ENCODE measurements around the gene TTC7B.

The TTC7B gene

DNA sequence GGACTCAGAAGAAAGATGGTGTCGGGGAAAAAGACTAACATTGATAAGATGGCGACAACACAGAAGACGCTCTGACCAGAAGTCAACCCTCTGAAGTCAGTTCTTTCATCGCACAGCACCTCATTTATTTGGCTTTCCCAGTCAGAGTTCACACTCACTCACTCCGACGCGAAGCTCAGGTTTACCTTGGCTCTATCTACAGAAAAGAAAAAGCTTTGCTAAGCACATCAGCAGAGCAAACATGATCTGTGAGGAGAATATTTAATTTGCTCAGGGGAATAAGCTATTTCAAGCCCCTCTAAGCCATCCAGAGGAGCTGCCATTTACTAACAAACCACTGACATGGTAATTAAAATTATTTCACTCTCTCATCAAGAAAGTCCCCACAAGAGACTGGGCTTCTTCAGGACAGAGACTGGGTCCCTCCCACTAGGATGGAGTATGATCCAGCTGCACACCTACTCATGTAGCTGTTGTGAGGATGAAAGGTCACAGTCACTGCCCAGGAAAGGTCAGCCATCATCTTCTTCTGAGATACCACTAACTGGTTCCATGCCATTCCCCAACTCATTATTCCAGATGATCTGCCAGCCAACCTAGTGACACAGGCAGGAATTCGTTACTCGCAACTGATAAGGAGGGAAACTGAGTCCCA, 111.4 kb downstream of the TTC7B start:
- TF ChIP-seq, protein P1, sequence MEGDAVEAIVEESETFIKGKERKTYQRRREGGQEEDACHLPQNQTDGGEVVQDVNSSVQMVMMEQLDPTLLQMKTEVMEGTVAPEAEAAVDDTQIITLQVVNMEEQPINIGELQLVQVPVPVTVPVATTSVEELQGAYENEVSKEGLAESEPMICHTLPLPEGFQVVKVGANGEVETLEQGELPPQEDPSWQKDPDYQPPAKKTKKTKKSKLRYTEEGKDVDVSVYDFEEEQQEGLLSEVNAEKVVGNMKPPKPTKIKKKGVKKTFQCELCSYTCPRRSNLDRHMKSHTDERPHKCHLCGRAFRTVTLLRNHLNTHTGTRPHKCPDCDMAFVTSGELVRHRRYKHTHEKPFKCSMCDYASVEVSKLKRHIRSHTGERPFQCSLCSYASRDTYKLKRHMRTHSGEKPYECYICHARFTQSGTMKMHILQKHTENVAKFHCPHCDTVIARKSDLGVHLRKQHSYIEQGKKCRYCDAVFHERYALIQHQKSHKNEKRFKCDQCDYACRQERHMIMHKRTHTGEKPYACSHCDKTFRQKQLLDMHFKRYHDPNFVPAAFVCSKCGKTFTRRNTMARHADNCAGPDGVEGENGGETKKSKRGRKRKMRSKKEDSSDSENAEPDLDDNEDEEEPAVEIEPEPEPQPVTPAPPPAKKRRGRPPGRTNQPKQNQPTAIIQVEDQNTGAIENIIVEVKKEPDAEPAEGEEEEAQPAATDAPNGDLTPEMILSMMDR (IDR thresholded peaks at IDR 0.05), result no peak
- no peak overlapping the region for H3K27ac ChIP-seq

DNA sequence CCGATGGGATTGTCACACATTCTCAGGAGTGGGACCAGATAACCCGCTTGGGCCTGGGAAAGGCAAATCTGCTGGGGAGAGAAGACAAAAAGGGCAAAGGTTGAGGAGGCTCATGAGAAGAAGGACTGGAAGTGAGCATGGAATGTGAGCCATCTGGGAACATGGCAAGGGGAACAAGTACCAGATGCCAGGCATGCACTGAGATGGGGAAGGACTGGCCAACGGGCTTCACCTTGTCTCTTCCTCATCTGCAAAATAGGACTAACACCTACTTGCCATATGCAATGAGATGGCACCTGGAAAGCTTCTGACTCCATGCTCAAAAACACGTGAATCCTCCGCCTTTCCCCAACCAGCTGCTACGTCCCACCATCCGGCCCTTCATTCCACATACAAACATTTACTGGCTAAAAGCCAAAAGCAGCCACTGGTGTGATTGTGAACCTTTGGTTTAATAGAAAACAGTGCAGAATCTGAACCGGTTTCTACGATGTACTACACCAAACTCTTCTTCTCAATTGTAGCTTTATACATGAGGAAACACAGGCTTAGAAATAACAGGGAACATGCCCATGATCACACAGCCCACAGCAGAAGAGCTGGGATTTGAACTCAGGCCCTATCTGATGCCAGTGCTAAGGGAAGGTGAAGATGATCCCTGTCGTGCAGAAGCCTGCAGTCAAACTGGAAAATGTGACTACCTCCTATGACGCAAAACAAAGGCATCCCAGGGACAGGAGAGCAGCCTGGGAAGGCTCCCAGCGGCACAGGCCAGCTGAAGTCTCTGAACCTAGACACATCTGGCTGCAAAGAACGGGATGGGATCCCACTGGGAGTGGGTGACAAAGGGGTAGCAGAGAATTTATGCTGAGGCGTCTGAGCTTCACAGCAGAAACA, 112.1 kb downstream of the TTC7B start:
- Histone ChIP-seq H3K9ac (no peak overlapping the region), H3K36me3 (ENCODE audit: control insufficient read depth, insufficient read depth, low read length) (no peaks in the 10 kb centered on the region), H3K27me3 (ENCODE audit: control insufficient read depth, insufficient read depth, low read length) (no peaks in the 10 kb centered on the region), H3K4me3 (ENCODE audit: low read depth, low read length) (no peak overlapping the region), H3K4me1 (peaks cover under 1% of the 10 kb centered on the region), H2AFZ (no peak overlapping the region), H3K9me3 (ENCODE audit: control insufficient read depth, low read length) (no peaks in the 10 kb centered on the region), H3K27ac (no peak overlapping the region), H3K4me2 (ENCODE audit: low read length) (no peak overlapping the region), H3K79me2 (no peaks in the 10 kb centered on the region)
- TF ChIP-seq, protein P1 (IDR thresholded peaks at IDR 0.05), result no peak

More for the DNA sequence above, 111.4 kb downstream of the TTC7B start:
- H3K9ac ChIP-seq, result no peak overlapping the region
- no peak overlapping the region for H2AFZ ChIP-seq
- no peaks in the 10 kb centered on the region for H3K36me3 ChIP-seq (ENCODE audit: control insufficient read depth, insufficient read depth, low read length)
- no peak overlapping the region for H3K4me2 ChIP-seq (ENCODE audit: low read length)
- H3K79me2 ChIP-seq, result no peaks in the 10 kb centered on the region
- no peak overlapping the region for H3K4me3 ChIP-seq (ENCODE audit: low read depth, low read length)
- H3K4me1 ChIP-seq, result no peaks in the 10 kb centered on the region
- H3K27me3 ChIP-seq (ENCODE audit: control insufficient read depth, insufficient read depth, low read length), result no peaks in the 10 kb centered on the region
- no peaks in the 10 kb centered on the region for H3K9me3 ChIP-seq (ENCODE audit: control insufficient read depth, low read length)

DNA sequence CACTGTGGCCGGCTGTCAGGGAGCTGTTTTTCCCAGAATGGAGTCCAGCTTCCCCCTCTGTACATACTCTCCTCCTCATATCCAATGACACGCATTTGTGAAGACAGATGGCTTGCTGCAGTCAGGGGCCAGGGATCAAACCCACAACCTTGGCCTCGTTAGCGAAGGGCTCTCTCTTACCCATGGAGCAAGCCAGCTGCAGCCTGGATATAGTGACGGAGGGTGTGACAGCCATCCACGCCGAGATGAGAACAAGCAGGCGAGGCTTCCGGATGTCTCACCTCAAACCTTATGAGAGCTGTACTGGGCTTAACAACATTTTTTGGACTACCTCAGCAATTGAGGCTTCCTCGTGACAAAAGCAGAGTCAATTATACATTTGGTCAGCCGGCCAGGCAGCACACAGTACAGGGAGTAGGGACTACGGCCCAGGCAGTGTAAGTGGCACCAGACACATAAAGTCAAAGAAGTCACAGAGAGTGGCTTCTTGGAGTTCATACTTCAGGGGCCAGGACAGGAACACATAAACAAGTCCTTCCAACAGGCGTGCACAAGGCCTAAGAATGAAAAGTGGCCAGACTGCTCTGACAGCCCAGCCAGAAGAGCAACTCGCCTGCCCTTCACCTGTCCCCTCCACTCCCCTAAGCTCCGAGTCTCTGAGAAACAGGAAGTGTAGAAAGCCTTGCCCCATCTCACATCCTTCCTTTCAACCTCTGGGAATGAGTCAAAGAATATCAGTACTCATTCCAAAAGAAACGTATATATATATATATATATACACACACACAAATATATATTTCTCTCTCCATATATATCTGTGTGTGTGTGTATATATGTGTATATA, 115.1 kb downstream of the TTC7B start:
- Histone ChIP-seq H3K36me3 (ENCODE audit: control insufficient read depth, insufficient read depth, low read length) (no peaks in the 10 kb centered on the region), H3K79me2 (no peaks in the 10 kb centered on the region), H3K9ac (no peak overlapping the region), H3K27me3 (ENCODE audit: control insufficient read depth, insufficient read depth, low read length) (no peaks in the 10 kb centered on the region), H3K4me1 (peaks cover 29% of the 10 kb centered on the region), H3K4me2 (ENCODE audit: low read length) (no peak overlapping the region), H3K4me3 (ENCODE audit: low read depth, low read length) (no peak overlapping the region), H2AFZ (no peak overlapping the region), H3K27ac (no peak overlapping the region), H3K9me3 (ENCODE audit: control insufficient read depth, low read length) (no peaks in the 10 kb centered on the region)
- TF ChIP-seq, protein P1 (IDR thresholded peaks at IDR 0.05), result no peak

DNA sequence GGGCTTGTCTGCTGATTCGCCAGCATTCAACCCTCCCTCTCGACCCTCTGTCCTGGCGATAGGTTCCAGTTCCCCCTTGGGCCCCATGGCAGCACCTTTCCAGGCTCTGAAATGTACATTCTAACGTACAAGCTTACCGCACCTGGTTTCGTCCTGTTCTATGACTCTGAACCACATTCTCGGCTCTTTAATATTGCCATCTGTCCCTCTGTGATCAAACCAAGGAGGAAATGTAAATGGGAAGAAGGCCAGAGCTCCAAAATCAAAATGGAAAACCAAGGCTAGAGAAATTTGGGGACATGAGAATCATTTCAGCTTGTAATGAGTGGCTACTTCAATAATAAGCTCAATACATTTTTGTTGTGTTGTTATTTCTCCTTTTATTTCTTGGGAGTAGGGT, 117.2 kb downstream of the TTC7B start:
- Histone ChIP-seq H3K27ac (peak overlapping the region; percentile 79), H3K4me2 (ENCODE audit: low read length) (no peak overlapping the region), H3K9me3 (ENCODE audit: control insufficient read depth, low read length) (no peaks in the 10 kb centered on the region), H3K36me3 (ENCODE audit: control insufficient read depth, insufficient read depth, low read length) (no peaks in the 10 kb centered on the region), H3K4me3 (ENCODE audit: low read depth, low read length) (no peak overlapping the region), H3K4me1 (peaks cover 34% of the 10 kb centered on the region), H2AFZ (peak overlapping the region; percentile 65), H3K27me3 (ENCODE audit: control insufficient read depth, insufficient read depth, low read length) (no peaks in the 10 kb centered on the region), H3K9ac (no peak overlapping the region), H3K79me2 (no peaks in the 10 kb centered on the region)
- TF ChIP-seq, protein P1 (IDR thresholded peaks at IDR 0.05), result no peak

Measured in parathyroid adenoma (tissue), 2 donors.